SIG-M5 (cell line): ENCODE data around the gene PCDHA1.
"Not testable (repeated sequence)": the region's sequence is repeated elsewhere in the genome, so short reads cannot be mapped to it uniquely, and the experiment has no call there.

ENCODE experiments used
- DNase-seq: peaks from one replicate; lab custom pipeline; 2025; lab: John Stamatoyannopoulos, UW

Gene PCDHA1

GRCh38 chr5:140808241-140808888 lies 22.4 kb downstream of the PCDHA1 start:
- DNase-seq = not testable (repeated sequence)

- DNase-seq = no peak
Observed at GRCh38 chr5:140808889-140809291, 22.9 kb downstream of the PCDHA1 start.

GRCh38 chr5:140821375-140822280 lies 35.7 kb downstream of the PCDHA1 start, which contains the start of gene PCDHA5:
PCDHA5 (plus strand) TSS chr5:140821613.
- no peak for DNase-seq

DNA sequence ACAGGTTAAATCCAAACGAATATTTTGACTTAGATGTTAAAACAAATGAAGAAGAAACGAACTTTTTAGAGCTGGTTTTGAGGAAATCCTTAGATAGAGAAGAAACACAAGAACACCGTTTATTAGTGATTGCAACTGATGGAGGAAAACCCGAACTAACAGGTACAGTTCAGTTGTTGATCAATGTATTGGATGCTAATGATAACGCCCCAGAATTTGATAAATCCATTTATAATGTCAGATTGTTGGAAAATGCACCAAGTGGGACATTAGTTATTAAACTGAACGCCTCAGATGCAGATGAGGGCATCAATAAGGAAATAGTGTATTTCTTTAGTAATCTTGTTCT lies 36.3 kb downstream of the PCDHA1 start:
- no peak for DNase-seq

- not testable (repeated sequence) for DNase-seq
Observed at GRCh38 chr5:140822969-140823368, 37.0 kb downstream of the PCDHA1 start.

DNA sequence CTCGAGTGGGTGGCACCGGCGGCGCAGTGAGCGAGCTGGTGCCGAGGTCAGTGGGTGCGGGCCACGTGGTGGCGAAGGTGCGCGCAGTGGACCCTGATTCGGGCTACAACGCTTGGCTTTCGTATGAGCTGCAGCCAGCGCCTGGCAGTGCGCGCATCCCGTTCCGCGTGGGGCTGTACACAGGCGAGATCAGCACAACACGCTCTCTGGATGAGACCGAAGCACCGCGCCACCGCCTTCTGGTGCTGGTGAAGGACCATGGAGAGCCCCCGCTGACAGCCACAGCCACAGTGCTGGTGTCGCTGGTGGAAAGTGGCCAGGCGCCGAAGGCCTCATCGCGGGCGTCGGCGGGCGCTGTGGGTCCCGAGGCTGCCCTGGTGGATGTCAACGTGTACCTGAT lies 37.5 kb downstream of the PCDHA1 start:
- DNase-seq = no peak

- no peak for DNase-seq
Observed at GRCh38 chr5:140827704-140828361, 41.9 kb downstream of the PCDHA1 start, which contains the start of gene PCDHA6. PCDHA6 (plus strand) TSS chr5:140827960; CDS start chr5:140828092, 132 bp downstream.

DNA sequence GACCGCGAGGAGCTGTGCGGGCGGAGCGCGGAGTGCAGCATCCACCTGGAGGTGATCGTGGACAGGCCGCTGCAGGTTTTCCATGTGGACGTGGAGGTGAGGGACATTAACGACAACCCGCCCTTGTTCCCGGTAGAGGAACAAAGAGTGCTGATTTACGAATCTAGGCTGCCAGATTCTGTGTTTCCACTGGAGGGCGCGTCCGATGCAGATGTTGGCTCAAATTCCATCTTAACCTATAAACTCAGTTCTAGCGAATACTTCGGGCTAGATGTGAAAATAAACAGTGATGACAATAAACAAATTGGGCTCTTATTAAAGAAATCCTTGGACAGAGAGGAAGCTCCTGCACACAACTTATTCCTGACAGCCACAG lies 42.4 kb downstream of the PCDHA1 start:
- no peak for DNase-seq

DNA sequence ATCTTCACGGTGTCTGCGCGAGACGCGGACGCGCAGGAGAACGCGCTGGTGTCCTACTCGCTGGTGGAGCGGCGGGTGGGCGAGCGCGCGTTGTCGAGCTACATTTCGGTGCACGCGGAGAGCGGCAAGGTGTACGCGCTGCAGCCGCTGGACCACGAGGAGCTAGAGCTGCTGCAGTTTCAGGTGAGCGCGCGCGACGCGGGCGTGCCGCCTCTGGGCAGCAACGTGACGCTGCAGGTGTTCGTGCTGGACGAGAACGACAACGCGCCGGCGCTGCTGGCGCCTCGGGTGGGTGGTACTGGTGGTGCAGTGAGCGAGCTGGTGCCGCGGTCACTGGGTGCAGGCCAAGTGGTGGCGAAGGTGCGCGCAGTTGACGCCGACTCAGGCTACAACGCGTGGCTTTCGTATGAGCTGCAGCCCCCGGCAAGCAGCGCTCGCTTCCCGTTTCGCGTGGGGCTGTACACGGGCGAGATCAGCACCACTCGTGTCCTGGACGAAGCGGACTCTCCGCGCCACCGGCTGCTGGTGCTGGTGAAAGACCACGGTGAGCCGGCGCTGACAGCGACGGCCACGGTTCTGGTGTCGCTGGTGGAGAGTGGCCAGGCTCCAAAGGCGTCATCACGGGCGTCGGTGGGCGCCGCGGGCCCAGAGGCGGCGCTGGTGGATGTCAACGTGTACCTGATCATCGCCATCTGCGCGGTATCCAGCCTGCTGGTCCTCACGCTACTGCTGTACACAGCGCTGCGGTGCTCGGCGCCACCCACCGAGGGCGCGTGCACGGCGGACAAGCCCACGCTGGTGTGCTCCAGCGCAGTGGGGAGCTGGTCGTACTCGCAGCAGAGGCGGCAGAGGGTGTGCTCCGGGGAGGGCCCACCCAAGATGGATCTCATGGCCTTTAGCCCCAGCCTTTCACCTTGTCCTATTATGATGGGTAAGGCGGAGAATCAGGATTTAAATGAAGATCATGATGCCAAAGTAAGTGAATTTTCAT lies 43.9 kb downstream of the PCDHA1 start:
- not testable (repeated sequence) for DNase-seq

- DNase-seq = no peak
Observed at GRCh38 chr5:140833993-140834392, 48.1 kb downstream of the PCDHA1 start, which contains the start of gene PCDHA7. PCDHA7 (plus strand) TSS chr5:140834269; CDS start chr5:140834384, 115 bp downstream.

DNA sequence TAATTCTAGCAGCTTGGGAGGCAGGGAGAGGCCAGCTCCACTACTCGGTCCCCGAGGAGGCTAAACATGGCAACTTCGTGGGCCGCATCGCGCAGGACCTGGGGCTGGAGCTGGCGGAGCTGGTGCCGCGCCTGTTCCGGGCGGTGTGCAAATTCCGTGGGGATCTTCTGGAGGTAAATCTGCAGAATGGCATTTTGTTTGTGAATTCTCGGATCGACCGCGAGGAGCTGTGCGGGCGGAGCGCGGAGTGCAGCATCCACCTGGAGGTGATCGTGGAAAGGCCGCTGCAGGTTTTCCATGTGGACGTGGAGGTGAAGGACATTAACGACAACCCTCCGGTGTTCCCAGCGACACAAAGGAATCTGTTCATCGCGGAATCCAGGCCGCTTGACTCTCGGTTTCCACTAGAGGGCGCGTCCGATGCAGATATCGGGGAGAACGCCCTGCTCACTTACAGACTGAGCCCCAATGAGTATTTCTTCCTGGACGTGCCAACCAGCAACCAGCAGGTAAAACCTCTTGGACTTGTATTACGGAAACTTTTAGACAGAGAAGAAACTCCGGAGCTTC lies 48.6 kb downstream of the PCDHA1 start:
- not testable (repeated sequence) for DNase-seq

GRCh38 chr5:140835622-140836510 lies 49.9 kb downstream of the PCDHA1 start:
- DNase-seq = no peak

GRCh38 chr5:140840978-140841962 lies 55.3 kb downstream of the PCDHA1 start, which contains the start of gene PCDHA8:
PCDHA8 (plus strand) TSS chr5:140841187; CDS start chr5:140841322, 135 bp downstream.
- DNase-seq = no peak

DNA sequence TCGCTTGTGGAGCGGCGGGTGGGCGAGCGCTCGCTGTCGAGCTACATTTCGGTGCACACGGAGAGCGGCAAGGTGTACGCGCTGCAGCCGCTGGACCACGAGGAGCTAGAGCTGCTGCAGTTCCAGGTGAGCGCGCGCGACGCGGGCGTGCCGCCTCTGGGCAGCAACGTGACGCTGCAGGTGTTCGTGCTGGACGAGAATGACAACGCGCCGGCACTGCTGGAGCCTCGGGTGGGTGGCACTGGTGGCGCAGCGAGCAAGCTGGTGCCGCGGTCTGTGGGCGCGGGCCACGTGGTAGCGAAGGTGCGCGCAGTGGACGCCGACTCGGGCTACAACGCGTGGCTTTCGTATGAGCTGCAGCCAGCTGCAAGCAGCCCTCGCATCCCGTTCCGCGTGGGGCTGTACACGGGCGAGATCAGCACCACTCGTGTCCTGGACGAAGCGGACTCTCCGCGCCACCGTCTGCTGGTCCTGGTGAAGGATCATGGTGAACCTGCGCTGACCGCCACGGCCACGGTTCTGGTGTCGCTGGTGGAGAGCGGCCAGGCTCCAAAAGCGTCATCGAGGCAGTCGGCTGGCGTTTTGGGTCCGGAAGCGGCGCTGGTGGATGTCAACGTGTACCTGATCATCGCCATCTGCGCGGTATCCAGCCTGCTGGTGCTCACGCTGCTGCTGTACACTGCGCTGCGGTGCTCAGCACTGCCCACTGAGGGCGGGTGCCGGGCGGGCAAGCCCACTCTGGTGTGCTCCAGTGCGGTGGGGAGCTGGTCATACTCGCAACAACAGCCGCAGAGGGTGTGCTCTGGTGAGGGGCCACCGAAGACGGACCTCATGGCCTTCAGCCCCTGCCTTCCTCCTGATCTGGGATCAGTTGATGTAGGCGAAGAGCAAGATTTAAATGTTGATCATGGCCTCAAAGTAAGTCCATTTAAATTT lies 57.1 kb downstream of the PCDHA1 start:
- DNase-seq = no peak

- not testable (repeated sequence) for DNase-seq
Observed at GRCh38 chr5:140848139-140849102, 62.5 kb downstream of the PCDHA1 start, which contains the start of gene PCDHA9. PCDHA9 (plus strand) TSS chr5:140848382; CDS start chr5:140848496, 114 bp downstream.
